NCI-H1694 treated with DMSO at 0.1 percent for 48 hours (cell line): Measurements from ENCODE around the gene ITPKB.
"Not testable (repeated sequence)": the region's sequence is repeated elsewhere in the genome, so short reads cannot be mapped to it uniquely, and the experiment has no call there.

Source experiments
- DNase-seq: peaks from one replicate; lab custom pipeline; 2025; lab: John Stamatoyannopoulos, UW

The ITPKB gene

DNA sequence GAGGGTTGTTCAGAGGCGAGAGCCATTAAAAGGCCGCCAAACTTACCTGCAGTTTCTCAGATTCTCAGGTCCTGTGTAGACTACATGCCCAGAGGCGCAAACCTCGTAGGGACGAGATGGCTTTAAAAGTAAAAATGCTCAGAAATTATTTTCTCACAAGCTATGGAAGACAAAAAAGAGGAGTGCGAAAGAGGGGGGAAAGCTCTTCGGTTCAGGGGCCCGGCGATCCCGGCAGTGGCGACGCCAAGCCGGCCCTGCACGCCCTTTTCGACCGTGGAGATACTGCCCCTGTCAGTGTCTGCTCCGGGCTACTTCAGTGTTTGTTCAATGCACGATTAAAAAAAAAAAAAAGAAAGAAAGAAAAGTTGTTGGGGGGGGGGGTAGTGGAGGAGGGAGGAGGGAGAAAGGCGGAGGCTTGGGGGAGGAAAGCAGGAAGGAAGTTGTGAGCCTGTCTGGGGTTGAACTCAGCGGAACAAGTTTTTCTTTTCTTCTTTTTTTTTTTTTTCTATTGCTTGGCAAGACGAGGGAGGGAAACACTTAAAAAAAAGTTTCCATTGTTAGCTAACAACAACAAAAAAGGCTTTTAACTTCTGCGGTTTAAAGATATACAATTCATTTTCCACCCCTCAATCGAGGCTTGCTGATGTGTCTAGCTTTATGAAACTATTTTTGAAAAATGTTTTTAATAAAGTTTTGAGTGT, at the start of gene ITPKB:
TSS of gene ITPKB (minus strand) at position 288 of the 701 bp plus-strand sequence. CDS start 1,824 bp downstream, outside the sequence.
- no peak for DNase-seq

DNA sequence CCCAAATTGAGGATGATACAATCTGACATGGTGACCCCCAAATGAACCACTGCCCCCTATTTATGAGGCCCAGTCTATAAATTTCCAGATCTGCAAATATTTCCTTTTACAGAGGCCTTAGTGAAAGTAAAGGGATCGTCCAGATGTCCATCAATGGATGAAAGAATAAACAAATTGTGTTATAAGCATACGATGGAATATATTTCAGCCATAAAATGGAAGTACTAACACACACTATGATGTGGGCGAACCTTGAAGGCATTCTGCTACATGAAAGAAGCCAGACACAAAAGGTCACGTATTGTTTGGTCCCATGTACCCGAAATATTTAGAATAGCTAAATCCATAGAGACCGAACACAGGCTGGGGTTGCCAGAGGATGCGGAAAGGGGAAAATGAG, 48.6 kb upstream of the ITPKB start:
- no peak for DNase-seq

DNA sequence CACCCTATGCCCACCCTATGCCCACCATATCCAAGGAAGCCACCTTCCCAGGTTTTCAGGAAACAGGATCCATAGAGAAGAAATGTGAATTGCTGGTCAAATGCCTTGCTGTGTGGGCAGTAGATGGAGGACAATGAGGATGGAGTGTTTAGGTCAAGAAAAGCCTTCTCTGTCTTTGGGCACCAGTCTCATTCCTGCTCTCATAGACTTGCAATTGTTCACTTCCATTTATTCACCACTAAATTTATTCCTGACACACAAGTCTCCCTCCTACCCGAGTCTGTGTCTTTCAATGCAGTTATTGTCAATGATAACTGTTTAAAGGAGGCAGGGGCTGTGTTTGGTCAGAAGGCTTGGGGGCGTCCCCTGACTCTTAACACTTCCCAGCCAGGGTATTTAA, 48.0 kb upstream of the ITPKB start:
- DNase-seq: no peak

DNA sequence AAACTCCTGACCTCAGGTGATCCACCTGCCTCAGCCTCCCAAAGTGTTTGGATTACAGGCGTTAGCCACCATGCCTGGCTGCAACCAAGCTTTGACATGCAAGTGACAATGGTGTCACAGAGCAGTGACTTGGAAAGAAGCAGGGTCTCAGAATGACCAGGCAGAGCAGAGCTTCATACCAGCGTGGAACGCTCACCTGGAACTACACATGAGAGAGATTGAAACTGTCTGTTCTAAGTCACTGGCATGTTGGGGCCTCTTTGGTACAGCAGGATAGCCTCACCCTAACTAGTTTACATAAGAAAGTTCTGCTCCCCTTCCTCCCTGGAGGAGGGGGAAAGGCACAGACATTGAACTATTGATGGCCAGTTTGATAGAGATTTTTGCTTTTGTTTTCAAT, 47.5 kb upstream of the ITPKB start:
- no peak for DNase-seq

DNA sequence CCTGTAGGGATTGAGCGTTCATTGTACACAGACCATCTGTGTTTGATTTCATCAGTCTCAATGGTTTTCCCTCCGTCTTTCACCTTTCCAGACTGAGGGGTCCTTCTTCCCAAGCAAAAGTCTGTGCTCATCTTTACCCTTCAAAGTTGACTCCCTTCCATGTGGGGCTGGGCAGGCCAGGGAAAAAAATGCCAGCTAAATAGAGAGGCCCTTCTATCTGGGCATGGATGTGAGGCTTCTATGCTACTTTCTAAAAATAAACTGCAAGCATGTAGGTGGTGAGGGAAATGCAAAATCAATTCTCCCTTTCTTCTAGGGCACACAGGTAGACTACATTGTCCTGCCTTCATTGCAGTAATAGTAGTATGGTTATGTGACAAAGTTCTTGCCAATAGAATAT, 46.7 kb upstream of the ITPKB start:
- no peak for DNase-seq

DNA sequence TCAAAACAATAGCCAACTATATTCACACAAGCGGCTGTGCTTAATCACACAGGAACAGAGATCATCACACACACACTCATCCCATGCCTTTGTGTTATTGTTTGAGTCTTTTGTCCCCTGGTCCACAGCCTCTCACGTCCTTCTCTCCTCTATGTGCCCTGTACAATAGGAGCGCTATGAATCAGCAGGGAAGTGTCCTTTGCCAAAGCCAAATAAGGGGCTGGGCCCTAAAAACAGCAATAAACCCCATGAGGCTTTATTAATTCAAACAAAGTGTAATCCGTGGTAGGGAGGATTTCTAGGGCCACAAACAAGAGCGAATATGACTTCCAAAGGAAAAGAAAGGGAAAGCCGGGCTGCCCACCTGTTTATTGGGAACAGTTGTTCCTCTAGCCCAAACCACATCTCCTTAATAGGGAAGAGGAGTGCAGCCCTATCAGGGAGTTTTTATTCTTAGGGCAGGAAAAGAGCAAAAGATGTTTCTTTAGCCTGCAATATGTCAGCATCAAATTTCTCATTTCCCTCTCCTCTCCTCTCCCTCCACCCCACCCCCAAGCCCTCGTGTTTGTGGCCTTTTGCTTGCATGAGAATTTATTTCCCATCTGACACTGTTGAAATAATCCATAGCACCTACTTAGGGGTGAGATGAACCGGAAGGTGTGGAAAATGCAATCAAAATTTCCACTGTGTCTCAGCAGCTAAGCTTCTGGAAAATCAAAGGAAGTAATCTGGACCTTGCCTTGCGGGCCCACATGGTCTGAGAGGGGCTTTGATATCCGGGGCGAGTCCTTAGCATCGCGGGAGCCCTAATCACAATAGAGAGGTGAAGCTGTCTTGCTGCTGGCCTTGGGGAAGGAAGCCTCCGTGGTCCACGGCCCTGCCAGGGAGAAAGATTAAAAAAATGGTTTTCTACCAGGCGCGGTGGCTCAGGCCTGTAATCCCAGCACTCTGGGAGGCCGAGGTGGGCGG, 45.3 kb upstream of the ITPKB start:
- no peak for DNase-seq

DNA sequence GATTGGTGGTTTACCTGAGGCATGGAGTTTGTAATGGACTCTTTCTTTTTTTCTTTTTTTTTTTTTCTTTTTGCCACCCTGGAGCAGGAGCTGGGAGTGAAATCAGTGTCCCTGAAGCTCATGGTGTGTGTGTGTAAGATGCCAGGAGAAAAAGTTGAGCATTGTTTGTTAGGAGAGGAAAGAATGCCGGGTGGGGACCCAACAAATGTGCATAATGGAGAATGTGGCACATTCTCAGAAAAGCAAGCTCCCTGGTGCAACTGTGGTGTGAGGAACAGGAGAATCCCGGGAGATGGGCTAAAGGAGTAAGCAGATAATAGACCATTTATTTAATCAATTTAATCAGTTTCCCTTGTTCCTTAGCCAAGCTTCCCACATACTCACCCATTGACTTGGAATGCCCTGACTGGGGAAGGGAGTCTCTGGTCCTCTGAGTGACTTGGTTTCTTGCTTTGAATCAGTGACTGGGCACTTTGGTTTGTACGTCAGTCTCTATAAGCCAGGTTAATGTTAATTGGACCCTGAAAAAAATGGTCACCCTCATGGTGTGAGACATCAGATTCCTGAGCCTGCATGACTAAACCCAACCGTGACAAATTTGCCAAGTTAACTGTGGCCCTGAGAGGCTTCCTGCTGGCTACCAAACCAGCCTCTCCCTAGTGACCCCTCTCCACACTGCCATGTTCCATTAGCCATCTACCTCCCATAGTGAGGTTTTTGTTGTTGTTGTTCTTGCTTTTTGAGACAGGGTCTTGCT, 43.9 kb upstream of the ITPKB start:
- DNase-seq: no peak

DNA sequence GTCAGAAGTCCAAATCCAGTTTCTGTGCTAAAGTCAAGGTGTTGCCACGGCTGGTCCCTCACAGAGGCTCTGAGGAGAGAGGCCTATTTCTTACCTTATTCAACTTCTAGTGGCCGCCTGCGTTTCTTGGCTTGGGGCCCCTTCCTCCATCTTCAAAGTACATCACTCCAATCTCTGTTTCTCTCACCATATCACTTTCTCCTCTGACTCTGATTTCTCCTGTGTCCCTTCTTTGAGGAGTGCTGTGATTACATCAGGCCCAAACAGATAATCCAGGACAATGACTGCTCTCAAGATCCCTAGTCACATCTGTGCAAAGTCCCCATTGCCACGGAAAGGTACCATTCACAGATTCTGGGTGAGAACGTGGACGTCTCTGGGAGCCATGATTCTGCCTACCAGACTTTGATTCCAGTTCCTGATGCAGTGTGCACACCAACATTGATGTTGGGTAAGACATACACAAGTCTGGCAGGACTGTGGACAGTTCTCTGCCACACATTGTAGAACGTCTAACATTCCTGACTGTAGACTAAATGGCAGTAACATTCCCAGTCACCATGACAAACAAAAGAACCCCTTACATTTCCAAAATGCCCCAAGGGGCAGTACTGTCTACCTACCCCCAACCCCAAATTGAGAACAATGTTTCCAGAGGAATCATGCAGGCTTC, 43.0 kb upstream of the ITPKB start:
- no peak for DNase-seq

DNA sequence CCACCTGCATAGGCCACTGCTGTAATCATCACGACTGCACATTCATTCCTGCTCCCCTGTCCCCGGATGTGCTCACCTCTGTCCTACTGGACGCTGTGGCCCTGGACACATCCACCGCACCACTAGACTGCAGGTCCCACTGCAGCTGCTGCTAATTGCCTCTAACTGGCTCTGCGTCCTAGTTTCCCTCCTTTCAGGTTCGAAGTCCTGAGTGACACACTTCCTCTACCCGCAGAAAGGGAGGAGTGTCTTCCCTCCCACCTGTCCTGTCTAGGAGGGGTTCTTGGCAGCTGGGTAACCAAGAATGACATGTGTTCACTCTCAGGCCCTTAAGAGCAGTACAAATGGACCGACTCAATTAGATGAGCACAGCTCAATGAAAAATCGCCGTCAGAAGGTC, 40.5 kb upstream of the ITPKB start:
- no peak for DNase-seq

DNA sequence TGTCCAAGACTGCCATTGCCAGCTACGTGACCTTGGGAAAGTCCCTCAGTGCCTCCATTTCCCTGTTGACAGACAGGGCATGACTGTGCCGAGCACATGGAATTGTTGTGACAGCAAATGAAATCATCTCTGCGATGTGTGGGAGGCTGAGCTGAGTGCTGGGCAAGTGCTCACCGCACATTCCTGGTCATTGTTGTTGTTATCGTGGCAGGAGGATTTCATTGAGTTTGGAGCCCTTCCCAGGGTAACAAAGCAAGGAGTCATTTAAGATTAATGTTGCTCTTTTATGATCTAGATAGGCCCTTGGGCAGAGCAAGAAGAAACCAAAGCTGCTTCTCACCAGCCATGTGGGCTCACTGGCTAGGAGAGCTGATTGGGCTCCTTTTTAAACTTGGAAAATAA, 39.6 kb upstream of the ITPKB start:
- no peak for DNase-seq

DNA sequence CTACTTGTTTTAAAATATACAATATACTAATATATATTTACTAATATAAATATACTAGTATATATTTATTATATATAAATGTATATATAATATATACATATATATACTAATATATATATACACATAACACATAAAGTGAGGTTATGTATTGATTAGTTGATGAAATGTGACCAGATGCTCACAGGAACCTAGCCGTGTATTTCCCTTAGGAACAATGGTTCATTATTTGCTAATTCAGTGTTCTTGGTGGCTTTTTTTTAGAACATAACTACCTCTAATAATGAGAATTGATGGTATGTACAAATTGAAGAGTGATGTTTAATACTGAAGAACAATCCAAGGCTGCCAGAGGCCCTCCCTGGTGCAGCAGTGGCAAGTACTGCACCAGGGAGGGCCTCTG, 37.9 kb upstream of the ITPKB start:
- no peak for DNase-seq

DNA sequence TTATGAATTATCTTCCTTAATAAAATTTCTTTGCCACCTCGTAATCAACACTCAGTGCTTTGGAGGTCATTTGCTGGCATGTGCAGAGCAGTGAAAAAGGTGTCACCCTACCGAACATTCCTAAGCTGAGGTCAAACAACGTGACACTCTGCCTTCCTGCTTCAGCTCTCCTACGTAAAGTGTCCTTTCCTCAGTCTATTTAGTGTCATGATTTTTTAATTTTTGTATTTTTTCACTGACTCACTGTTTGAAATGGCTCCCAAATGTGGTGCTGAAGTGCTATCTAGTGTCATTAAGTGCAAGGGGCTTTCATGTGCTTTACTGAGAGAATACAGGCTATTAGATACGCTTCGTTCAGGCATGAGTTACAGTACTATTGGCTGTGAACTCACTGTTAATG, 37.0 kb upstream of the ITPKB start:
- no peak for DNase-seq

DNA sequence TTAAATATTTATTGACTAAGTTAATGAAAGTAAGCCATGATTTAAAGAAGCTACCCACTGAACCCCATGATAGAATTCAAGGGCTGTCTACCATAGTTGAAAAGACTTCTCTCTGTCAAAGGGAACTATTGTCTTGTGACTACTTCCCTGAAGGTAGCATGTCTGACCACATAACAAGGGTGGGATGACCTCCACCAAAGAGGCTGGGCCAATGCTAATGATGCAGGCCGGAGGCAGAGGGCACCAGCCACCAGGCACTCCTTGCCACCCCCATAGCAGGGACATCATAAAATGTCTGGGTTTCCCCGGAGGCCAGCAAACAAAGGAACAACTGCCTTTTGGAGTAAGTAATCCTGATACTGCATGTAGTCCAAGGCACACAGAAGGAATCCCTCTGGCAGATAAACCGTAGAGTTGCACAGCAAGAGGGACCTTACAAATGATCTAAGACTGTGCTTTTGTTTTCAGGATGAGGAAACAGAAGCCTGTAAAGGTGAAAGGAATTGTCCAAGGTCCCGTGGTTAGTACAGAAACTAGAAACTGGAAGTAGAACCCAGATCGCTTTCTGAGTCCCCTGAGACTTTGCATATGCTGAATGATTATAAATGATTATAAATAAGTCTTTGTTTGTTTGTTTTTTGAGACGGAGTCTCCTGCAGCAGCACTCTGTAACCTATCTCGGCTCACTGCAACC, 33.5 kb upstream of the ITPKB start:
- DNase-seq: no peak

DNA sequence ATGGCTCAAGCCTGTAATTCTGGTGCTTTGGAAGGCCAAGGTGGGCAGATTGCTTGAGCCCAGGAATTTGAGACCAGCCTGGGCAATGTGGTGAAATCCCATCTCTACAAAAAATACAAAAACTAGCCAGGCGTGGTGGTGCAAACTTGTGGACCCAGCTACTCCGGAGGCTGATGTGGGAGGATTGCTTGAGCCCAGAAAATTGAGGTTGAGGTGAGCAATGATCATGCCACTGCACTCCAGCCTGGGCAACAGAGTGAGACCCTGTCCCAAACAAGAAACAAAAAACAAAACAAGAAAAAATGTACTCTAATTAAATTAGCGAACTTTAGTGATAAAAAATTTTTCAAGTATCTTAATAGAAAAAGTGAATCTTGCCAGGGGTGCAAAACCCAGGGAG, 28.1 kb upstream of the ITPKB start:
- DNase-seq: not testable (repeated sequence)

DNA sequence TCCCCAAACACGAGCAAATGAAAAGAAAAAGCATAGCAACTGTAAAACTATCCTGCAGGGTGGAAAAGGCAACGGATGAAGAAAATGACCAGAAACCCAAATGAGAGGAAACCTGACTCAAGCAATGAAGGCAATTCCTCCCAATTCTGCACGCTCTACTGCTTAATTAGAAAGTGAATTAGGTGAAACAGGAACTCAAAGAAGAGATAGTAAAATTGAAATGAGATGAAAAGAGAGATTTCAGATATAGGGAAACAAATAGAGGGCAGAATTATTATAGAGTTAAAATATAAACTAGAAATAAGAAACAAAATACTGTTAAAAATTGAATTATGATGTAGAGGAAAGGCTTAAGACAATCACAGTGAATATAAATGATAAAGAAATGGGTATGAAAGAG, 27.5 kb upstream of the ITPKB start:
- no peak for DNase-seq

DNA sequence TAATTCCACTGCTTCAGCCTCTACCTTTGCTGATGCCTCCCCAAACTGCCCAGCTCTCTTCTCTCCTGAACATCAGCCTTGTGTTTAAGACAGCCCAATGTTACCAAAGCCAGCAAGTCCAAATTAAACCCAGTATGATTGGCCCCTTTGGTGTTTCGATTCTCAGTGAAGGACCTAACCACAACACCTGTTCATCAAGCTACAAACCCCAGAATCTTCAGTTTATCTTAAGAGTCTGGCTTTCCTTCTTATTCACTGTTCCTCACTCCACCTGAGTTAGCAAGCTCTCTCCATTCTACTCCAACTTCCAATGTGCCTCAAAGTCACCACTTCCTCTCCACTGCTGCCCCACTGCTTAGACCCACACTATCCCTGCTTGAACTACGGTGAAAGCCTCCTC, 25.5 kb upstream of the ITPKB start:
- DNase-seq: no peak

DNA sequence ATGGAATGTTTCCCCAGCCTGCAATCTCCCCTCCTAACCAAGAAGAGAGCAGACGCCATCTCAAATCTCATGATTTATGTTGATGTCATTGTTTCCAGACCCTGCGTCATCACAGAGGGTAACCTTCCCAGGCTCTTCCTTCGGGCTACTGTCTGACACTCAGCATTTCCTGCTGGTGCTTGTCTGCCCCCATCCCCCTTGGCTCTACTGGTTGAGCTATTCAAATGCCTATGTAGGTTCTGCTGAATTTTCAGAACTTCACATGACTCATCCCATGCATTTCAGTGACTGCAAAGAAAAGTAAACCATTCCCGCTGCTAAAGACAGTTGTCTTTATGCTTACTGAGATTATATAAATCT, 24.8 kb upstream of the ITPKB start:
- DNase-seq: no peak

DNA sequence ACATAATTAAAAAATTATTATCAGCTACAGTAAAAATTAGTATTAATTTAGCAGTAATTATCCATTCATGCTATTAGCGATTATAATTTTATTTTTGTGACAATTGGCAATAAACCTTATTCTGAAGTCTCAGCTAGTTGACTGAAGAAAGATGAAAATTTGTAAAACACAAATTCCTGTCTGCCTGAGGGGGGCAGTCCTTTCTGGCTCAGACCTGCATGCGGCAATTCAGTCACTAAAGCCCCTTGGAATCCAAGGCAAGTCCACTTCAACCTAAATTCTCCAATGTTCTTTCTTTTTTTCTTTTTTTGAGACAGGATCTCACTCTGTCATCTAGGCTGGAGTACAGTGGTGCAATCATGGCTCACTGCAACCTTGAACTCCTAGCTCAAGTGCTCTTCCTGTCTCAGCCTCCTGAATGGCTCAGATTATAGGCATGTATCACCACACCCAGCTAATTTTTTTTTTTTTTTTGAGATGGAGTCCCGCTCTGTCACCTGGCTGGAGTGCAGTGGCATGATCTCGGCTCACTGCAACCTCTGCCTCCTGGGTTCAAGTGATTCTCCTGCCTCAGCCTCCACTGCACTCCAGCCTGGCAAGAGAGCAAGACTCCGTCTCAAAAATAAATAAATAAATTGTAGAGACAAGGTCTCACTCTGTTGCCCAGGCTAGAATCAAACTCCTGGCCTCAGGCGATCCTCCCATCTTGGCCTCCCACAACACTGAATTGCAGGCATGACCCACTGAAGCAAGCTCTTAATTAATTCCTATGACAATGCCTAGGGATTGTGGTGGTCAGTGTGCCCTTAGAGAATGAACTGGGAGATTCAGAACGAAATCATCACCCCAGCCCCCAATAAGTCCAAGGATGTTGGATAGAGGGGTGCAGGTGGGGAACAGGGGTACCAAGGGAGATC, 24.2 kb upstream of the ITPKB start:
- DNase-seq: no peak

DNA sequence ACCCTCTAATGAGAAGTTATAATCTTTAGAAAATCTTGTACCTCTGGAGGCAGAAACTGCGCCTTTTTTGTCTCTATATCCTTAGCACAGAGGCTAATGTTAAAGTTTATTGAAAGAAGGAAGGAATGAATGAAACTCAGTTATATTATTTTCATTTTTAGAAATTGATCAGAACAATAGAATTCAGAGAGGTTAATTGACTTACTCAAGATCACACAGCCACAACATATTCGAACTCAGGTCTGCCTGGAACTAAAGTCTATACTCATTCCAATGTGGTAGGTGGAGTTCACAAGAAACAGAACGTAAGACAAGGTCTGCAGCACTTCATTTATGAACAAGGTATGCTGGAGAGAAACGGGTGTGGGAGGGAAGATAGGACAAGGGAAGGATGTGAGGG, 23.0 kb upstream of the ITPKB start:
- DNase-seq: no peak

DNA sequence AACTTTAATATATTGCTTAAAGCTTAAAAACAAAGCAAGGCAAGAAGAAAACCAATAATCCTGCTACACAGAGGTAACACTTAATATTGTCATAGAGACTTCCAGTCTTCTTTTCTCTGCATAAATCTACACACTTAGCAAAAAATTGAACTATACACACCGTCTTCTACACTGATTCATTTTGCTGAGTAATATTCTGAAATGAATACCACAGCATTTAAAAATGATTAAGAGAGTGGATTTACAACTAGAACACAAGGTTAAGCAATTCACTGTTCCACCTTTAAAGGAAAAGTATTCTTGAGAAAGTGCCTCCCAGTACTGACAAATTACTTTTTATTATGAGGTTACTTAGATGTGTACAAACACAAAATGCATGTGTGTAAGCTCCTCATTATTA, 22.2 kb upstream of the ITPKB start:
- DNase-seq: no peak
